HG03064 (cell line): Measurements from ENCODE around the gene NR3C1.

ENCODE experiments used
- ATAC-seq: cut with Tn5 transposase; IDR thresholded peaks from one replicate; pipeline ENCODE4 v1.9.1; 2021; ENCODE audit warnings: low read depth; ENCODE audit not compliant: unreplicated experiment

NR3C1 gene

DNA sequence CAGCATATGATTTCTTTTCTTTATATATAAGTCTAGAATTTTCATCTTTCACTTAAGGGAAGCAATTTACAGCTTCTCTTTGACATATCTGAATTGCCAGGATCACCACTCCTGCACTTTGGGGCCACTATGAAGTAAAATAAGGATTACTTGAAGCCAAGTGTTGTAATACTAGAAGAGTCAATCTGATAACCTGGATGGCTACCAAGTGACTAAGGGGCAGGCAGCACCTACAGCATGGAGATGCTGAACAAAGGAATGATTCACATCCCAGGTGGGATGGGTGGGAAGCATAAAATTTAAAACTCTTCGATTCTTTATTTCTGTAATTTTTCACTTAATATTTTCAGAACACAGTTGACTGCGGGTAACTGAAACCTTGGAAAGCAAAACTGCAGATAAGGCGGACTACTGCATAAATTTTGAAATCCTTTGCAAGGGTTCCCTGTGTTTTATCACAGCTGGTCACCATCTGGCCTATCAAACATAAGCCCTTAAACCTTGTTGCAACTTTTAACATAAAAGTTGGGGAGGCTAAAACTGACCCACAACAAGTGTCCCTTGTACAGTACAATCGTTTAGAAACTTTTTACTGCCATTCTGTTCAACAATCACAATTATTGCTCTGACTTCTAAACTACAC lies 31.2 kb downstream of the NR3C1 start:
- ATAC-seq: no peak

DNA sequence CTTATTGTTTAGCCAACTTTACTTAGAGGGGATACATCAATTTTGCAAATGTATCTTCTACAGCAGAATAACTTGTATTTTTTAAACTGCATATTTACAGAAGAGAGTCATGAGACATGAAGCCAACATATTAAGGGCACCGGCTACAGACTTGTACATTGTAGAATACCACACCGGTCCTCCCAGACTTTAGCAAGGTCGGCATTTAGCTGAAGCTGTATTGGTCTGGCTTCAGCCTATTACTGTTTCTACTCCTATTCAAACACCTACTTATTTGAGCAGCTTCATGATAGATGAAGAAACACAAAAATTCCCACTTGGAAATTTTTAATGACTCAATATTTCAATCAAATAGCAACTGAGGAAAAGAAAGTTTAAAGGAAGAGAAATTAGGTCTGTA lies 33.0 kb downstream of the NR3C1 start:
- ATAC-seq: no peak

DNA sequence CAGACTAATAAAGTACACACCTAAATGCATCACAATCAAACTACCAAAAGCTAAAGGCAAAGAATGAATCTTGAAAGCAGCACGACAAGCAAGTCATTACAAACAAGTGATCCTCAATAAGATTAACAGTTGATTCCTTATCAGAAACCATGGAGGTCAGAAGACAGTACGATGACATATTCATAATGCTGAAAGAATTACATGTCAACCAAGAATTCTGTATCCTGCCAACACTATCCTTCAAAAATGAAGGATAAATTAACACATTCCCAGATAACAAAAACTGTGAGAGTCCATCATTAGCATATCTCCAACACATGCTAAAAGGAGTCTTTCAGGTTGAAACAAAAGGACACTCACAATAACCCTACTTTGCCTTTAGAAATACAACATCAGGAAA lies 39.4 kb downstream of the NR3C1 start:
- ATAC-seq: no peak

DNA sequence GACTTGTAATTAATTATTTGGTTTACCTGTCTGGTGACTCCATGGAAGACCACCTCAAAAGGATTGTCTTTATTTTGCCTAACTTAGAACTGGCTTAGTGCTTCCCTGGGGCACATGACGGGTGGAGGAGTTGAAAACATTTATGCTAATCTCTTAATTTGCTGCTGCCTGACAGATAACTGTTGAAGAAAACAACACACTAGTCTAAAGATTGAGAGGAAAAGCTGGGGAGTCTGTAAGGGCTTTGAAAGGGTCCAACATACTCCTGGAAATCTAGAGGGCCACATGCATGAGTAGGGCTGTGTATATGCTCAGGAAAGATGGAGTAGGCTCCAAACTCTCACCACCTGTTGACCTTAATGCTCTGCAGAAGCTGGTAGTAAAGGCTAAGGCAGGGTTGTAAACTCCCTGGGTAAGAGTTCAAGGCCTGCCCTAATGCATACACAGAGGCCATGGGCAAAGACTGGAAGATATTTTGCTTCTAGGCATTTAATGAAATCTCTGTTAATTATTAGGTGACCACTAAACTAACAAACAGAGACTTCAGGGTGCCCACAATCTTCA lies 40.7 kb downstream of the NR3C1 start:
- ATAC-seq: no peak

DNA sequence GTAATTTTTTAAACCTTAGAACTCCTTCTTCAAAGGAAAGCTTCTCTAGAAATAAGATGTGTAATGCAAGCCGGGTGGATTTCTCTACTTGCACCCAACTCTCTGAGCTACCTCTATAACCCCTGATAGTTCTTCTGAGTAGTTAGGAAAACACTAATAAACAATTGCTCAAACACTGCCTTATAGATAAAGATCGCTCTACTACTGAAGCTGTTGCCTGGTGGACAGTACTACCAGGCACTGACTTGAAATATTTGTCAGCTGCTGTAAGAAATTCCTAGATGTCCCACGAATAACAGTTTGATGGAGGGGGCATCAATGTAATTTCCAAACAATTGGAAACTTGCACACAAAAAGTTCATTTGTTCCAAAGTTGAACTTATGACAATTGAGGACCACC lies 42.0 kb downstream of the NR3C1 start:
- no peak for ATAC-seq

DNA sequence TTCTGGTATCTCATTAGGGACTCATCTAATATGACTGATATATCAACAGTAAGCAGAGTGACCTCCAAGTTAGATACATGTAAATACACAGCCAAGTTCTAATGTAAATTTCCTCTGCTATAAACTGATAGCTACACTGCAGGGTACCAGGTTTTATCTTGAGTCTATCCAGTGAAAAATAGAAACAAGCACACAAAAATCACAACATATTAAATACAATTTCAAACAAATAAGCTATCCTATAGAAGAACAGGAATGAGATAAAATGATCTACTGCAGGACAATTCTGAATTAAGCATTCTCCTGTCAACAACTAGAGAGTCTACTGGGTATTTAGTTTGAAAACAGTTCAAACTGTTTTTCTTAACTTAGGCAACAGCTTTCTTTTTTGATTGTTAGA lies 42.7 kb downstream of the NR3C1 start:
- ATAC-seq: no peak

DNA sequence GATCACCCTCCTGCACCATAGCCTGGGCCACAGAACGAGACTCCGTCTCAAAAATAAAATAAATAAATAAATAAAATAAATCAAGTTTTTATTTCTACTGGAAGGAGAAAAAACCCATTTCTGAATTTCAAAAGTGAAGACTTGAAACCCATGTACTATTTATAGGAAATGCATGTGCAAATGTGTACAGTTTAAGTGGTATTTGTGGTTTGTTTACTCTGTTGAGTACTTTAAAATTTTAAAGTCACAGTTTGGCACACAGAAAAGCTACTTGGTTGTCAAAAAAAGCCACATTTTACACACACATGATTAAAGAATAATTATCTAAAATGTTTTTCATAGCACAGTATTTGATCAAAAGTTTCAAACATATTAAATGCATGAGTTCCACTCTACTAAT lies 43.6 kb downstream of the NR3C1 start:
- ATAC-seq: no peak

DNA sequence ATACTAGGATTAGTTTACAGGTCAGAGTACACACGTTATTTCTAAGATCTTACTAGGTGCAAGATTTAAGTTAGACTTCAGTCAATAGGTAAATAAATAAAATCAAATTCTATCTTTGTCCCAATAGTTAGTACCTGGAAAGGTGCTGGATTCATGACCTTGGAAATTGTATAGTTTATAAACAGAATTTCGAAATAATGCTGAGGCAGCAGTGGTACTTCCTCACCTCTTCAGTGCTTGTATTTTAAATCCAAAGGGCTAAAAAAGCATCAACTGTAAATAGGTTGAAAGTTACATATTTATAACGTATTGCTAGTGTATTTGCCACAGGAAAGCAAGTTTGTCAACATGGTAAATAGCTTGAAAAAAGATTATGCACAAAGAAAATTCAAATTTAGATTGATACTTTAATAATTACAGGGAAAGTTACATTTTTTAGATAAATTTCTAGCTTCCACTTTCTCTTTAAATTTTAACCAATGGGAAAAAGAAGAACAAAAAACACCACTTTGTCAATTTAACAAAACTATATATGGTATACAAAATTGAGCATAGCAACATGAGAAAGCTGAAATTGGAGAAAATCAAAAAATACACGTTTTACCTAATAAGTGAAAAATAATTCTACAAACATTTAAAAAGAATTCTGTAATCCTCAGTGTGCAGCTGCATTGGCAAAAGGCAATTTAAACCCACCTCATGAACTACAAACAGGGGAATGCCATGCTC lies 46.5 kb downstream of the NR3C1 start:
- ATAC-seq: no peak

DNA sequence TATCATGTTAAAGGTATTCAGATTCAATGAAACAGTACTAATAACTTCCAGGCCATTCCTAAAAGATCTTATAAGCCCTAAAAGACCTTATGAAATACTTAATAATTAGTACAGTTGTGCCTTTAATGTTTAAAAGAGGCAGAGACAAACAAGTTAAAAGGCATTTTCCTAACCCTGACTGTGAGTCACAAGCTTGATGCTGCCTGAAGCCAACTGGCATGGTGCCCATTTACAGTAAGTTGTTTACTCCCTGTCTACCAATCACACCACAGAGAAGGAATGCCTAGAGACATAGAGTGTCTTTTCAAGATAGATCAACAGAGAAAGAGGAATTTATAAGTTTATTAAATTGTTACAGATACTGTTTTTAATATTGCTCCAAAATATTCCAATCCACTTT lies 47.8 kb downstream of the NR3C1 start:
- ATAC-seq: no peak

DNA sequence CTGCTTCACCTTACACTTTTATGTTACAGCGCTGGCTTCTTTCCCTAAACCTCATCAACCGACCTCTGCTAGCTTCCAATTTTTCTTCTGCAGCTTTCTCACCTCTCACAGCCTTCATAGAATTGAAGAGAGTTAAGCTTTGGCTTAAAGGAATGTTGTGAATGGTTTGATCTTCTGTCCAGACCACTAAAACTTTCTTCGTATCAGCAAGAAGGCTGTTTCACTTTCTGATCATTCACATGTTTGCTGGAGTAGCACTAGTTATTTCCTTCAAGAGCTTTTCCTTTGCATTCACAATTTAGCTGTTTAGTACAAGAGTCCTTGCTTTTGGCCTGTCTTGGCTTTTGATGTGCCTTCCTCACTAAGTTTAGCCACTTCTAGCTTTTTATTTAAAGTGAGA lies 49.5 kb downstream of the NR3C1 start:
- ATAC-seq: peak; percentile 47

DNA sequence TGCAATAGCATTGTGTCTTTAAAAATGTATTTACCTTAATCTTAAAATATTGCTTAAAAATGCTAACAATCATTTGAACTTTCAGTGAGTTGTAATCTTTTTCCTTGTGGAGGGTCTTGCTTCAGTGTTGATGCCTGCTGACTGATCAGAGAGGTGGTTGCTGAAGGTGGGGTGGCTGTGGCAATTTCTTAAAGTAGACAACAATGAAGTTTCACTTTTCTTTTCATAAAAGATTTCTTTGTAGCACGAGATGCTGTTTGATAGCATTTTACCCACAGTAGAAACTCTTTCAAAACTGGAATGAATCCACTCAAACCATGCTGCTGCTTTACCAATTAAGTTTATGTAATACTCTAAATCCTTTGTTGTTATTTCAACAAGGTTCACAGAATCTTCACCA lies 50.8 kb downstream of the NR3C1 start:
- no peak for ATAC-seq

DNA sequence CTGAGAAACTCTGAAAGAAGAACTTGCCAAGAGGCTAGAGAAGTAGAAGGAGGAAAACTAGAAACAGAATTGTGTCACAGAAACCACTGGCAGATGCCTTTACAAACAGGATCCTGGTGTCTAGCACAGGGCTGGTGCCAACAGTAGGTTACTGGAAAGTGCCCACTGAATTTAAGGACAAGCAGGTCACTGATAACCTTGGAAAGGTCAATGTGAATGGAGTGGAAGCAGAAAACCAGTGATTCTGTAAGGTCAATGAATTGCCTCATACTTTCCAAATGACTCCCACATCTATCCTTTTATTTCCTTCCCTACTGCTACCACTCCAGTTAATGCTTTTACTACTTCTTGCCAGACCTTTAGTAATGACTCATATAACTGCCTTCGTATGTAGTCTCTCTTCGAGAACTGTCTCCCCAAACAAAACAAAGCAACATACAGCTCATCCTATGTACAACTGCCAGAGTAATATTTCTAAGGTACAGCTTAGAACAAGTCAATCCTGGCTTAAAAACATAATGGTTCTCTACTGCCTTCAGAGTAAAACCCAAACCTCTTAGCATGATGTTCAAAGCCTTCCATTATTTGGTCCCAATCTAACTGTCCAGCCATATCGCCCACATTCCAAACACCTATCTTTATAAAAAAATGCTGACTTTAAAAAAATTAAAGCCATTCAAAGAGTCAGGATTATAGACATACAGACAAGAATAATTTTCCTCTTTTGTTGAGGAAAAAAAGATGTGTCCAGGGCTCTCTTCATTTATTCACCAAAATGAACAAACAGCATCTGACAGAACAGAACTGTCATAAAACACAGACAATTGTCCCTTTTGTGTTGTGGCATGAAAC lies 52.5 kb downstream of the NR3C1 start:
- no peak for ATAC-seq

DNA sequence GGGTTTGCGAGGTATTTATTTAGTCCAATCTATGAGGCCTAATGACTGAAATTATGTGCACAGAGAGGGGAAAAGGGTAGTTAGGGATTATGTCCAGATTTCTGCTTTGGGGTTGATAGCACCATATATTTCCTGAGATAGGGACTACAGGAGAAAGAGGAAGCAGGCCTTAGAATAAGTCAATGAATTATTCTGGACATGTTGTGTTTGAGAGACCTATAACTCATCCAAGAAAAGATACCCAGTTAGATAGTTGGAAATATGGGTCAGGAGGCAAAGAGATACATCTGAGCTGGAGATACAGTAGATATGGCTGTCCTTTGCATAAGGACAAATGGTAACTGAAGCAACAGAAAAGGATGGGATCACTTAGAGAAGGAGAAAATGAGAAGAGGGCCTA lies 53.1 kb downstream of the NR3C1 start:
- no peak for ATAC-seq

DNA sequence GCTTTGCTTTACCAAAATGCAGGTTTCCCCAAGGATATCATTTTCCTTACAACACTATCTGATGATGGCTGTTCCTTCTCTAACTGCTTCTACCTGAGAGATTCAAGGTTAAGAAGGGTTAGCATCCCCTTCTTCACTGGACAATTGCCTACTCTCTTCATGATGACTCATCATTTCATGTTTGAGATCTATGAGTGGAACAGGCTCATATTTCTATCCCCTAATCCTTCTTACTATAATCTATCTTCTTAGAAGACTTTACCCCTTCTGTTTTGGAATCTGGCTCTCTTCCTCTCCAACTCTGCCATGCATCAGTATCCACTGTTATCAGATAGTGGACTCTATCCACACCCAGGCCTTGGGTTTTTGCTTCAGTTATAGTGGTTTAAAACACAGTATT lies 54.3 kb downstream of the NR3C1 start:
- no peak for ATAC-seq

DNA sequence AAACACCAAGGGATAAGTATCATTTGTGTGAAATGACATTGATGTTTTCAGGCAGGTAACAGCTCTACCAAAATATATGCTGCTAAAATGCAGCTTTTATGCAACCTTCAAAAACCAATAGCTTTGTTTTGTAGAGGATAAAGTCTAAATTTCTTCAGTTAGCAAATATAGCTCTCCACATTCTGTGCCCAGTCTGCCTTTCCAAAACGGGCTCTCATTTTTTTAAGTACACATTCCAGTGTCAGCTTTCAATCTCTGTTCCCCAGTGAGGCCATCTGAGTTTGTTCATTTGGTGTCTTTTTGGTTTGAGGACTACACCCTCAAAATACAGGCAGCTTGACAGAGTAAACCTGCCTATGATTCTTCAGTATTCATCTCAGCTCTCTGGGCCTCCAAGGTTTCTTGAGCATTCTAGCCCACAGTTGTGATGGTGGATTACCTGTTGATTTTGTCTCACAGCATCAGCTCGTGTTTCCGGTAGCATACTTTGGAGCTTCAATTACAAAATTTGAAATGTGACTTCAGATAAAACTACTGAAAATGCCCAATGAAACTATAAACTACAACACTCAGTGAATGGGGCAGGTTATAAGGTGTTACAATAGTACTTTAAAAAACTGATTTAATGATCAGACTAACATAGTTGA lies 55.7 kb downstream of the NR3C1 start:
- ATAC-seq: no peak

DNA sequence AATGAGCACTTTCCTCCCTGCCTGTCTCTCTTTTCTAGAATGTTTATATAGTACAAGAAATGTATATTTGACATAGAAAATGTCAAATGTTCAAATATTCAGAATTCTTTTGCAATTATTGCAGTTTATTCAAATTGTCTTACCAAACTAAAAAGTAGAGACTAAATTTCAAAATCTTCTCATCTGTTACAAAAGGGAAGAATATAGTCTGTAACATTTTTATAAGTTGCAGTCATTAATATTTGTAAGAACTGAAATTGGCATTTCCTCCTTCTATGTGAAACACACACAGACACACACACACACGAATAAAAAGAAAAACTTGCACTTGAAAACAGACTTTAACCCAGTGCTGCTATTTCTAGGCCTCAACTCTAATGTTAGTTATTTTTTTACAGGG lies 56.4 kb downstream of the NR3C1 start:
- ATAC-seq: no peak

DNA sequence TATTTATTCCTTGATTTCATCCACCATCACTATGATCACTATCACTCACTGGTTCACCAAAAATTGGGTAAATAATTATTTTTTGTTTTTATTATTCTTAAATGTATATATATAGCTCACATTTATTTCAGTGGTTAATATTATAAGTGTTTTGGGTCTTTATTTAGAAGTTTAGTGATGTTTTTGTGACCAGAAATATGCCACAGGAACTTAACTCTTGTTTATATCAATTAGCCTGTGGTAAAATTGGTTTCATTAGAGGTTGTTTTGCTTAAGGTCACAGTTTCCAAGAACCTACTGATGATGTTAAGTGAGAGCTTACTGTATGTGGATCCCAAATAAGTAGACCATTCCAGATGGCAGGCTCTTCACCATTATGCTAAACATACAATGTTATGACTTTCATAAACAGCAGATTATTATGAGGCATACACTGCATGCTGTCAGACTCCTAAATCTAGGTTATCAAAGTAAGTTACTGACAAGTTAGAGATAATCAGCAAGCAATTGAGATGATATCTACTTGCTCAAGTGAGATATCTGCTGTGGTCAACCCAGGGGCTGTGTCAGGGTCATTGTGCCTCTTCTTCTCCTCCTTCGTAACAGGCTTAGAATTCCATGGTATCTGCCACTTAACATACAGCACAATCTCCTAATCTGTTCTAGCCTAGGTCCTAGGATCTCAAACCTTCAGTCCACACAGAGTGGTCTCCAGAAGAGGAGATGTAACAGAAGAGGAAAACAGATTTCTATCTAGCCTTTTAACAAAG lies 57.6 kb downstream of the NR3C1 start:
- ATAC-seq: no peak

DNA sequence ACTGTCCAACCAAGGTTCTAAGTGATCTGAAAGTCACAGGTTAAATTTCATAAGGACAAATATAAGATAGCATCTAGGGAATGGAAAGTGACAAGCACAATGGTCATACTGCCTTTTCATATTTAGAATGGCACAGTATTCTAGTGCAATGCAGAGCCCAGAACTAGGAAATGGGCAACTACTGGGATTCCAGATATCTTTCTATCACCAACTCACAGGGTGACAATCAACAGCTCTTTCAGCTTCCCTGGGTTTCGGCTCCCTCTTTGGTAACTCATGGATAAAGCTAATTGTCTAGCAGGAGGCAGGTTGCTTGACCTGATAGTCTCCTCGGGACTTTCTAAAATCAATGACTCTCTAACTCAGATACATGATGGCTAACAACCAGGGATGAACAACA lies 60.4 kb downstream of the NR3C1 start:
- no peak for ATAC-seq

DNA sequence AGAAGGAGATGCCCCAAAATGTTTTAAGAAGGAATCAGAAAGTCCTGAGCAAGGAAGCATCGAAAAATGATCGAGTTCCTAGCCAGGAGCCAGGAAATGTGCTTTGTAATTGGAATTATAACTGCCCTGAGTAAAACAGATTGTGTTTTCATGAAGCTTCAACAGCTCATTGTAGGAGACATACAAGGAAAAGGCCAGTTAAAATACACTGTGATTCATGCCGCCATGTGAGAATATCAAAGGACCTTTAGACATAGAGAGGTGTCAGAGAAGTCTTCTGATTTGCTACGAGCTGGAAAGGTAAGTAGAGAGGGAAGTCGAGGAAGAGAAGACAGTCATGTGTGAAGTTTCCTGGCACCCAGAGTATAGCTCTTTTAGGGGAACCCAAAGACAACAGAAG lies 60.9 kb downstream of the NR3C1 start:
- no peak for ATAC-seq
